GM21737 (cell line): ENCODE measurements around the gene ZNF132.
A peak's percentile ranks its signal among the peaks of the same experiment; 100 is the strongest.
"Not testable (repeated sequence)": the region's sequence is repeated elsewhere in the genome, so short reads cannot be mapped to it uniquely, and the experiment has no call there.

ENCODE experiments used
- ATAC-seq: cut with Tn5 transposase; IDR thresholded peaks from one replicate; pipeline ENCODE4 v1.9.1; 2021; ENCODE audit warnings: mild to moderate bottlenecking, moderate library complexity; ENCODE audit not compliant: unreplicated experiment

ZNF132 gene

GRCh38 chr19:58439576-58440554, at the start of gene ZNF132:
ZNF132 (minus strand) TSS chr19:58440153; CDS start chr19:58439821, 332 bp downstream.
- peak; percentile 93 for ATAC-seq

DNA sequence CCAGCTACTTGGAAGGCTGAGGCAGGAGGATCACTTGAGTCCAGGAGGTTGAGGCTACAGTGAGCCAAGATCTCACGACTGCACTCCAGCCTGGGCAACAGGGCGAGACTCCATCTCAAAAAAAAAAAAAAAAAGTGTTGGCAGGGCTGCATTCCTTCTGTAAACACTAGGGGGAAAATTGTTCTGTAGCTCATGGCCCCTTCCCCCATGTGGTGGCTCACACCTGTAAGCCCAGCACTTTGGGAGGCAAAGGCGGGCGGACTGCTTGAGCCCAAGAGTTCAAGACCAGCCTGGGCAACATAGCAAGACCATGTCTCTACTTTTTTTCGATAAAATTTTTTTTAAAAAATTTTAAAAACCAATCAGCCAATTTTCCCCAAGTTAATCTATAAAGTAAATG, 44.4 kb upstream of the ZNF132 start:
- not testable (repeated sequence) for ATAC-seq

DNA sequence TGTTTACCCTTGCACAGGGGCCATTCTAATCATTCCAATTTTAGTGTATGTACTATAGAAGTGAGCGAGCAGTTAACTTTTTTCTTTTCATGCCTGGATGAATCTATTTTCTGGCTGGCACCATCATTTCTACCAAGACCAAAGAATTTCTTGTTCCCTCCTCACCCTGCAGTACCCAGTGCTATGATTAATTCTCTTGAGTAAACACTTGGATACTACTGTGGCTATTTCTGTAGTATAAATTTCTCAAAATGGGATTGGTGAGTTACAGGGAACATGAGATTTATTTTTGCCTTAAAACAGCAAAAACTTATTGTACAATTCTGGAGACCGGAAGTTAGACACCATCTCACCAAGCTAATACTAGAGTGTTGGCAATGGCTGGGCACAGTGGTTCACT, 43.8 kb upstream of the ZNF132 start:
- no peak for ATAC-seq

GRCh38 chr19:58482372-58482771, 42.4 kb upstream of the ZNF132 start:
- ATAC-seq: no peak

- no peak for ATAC-seq
Measured at GRCh38 chr19:58480831-58481230, 40.9 kb upstream of the ZNF132 start.

GRCh38 chr19:58480481-58480830, 40.5 kb upstream of the ZNF132 start:
- ATAC-seq: no peak

DNA sequence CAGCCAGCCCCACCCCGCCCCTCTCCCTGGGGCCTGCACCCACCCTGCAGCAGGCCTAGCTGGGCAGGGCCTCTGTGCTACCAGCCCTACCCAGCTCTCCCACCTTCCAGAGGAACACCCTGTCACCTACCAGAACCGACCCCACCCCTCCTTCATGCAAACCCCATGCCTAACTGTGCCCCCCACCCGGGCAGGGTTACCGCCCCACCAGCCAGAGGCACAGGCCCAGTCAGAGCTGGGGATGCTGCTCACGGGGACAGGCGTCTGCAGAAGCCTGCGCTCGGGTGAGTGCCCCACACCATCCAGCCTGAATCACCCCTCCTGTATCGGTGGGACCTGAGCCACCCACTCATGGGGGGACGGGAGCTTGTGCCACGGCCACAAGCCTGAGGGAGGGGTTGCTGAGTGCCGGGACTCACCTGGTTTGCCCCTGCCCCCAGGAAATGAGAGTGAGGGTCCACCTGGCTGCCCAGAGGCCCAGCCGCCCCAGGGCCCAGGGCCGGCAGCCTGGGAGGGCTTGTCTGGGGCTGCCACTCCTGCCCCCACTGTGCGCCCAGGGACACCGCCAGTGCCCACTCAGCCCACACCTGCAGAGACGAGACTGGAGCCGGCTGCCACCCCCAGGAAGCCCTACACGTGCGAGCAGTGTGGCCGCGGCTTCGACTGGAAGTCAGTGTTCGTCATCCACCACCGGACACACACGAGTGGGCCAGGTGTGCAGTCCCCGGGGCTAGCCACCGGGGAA, 40.0 kb upstream of the ZNF132 start:
- no peak for ATAC-seq

GRCh38 chr19:58479303-58479702, 39.4 kb upstream of the ZNF132 start:
- ATAC-seq: no peak

GRCh38 chr19:58477871-58478270, 37.9 kb upstream of the ZNF132 start:
- no peak for ATAC-seq

GRCh38 chr19:58477130-58477529, 37.2 kb upstream of the ZNF132 start:
- no peak for ATAC-seq

DNA sequence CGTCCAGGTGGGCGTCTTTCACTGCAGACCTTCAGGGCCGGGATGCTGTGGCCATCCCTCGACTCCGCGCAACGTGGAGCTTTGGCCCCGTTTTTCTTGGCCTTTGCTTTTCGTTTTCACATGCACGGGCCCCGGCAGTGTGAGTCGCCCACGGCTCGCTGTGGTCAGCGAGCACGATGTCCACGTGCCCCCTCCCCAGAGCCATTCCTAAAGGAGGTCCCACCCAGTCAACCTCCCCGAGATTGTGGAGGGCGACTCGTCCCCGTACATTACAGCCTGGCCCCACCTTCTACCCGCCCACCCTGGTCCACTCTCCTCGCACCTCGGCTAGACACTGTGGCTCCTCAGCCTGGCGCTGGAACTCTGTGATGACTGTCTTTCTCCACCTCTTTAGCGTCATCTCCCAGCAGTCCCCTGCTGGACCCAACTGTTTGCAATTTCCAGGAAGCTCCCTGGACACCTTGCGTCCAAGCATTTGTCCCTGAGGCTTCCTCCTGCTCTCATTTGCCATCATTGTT, 36.6 kb upstream of the ZNF132 start:
- ATAC-seq: no peak

DNA sequence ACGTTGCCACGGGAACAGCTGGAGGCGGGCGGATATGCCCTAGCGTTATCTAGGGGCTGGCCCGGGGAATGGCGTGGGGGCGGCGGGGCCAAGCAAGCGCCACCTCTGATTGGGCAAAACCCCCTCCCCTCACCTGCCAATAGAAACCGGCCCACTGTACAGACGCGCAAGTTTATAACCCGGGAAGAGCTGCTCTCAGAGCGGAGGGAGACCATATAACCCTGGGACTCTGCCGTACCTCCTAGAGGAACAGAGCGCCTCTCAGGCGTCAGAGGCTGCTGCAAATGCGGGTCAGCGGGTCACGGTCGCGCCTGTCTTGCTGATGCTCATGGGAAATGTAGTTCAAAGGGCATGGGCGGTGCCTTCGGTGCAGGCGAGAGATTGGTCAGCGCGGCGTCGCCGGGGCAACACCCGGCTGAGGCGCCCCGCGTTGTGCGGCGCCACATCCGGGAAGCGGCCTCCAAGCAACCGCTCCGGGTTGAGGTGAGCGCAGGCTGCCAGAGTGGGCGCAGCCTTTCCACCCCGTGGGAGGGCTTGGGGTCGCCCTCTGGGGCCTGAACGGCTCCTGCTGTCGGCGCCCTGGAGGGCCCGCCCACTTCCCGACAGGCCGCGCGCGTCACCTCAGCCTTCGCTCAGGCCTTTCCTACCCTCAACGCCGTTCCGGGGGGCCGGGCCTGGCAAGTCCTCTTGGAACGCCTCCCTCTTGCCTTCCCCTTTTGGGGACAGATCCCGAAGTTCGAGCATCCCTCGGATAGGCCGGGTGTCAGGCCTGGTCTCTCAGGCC, 36.0 kb upstream of the ZNF132 start, which contains the start of gene ZNF446:
ZNF446 (plus strand) TSS at position 639 of the 784 bp plus-strand sequence. CDS start 867 bp downstream, outside the sequence.
- peak; percentile 71 for ATAC-seq

GRCh38 chr19:58474997-58475713, 35.2 kb upstream of the ZNF132 start:
- ATAC-seq: no peak

DNA sequence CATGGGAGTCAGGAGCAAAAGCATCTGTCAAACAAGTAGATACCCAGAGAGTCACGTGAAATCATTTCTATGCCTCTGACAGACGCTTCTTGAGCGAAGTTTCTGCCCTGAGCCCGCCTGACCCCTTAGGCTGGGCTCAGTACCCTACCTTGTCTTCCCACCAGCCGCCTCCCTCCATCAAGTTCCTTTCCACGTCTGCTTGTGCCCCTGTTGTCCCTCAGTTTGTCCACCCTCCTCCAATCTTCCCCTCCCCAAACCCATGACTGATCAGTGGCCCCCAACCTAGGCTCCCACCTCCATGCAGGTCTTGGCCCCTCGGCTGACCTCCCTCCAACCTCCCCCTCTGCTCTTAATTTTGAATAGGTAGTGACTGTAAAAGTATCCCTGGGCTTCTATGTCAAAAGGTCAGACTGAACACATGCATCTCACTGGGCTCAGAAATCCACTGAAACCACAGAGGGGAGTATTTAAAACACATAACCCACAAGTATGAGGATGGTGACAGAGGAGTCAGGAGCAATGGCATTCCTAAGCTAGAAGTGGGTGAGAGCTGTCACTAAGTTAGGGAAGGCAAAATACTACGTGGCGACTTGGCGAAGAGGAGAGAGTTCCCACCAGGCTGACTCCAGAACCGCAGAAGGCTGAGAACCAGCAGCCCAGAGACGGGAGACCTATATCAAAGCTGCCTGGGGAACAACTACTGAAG, 34.5 kb upstream of the ZNF132 start:
- no peak for ATAC-seq

GRCh38 chr19:58473775-58474174, 33.8 kb upstream of the ZNF132 start:
- no peak for ATAC-seq

DNA sequence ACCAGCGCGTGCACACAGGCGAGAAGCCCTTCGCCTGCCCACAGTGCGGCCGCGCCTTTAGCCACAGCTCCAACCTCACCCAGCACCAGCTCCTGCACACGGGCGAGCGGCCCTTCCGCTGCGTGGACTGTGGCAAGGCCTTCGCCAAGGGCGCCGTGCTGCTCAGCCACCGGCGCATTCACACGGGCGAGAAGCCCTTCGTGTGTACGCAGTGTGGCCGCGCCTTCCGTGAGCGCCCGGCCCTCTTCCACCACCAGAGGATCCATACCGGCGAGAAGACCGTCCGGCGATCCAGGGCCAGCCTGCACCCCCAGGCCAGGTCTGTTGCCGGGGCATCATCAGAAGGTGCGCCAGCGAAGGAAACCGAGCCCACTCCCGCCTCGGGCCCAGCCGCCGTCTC, 31.8 kb upstream of the ZNF132 start:
- ATAC-seq: no peak

- not testable (repeated sequence) for ATAC-seq
Measured at GRCh38 chr19:58470837-58471543, 31.0 kb upstream of the ZNF132 start.

DNA sequence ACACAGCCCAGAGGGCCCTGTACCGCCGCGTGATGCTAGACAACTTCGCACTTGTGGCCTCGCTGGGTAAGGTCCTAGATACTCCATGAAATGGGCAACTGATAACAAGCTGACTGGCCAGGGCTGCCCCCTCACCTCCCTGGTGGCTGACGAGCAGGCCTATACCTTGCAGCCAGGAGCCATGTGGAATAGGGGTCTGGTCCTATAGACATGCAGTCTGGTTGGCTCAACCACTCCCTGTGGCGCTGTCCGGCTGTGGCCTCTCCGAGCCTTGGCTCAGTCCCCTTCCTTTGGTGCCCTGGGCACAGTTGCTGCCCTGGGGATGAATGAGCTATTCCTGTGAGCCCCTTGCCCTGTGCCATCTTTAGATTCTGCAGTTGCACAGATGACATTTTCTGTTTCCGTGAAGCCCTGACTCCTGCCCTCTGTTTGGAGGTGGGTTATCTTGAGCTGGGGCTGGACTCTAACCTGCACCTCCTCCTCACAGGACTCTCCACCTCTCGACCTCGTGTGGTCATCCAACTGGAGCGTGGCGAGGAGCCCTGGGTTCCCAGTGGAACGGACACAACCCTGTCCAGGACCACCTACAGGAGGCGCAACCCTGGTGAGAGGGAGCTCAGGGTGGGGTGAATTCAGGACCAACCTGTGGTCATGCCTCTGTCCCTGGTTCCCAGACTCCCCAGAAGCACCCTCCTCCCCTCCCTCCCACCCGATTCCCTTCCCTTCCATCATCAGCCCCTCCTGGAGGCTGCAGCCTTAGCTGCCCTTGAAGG, 29.5 kb upstream of the ZNF132 start:
- no peak for ATAC-seq
